Measurements from ENCODE around the gene MGST2. TPM values are rescaled to one million over a fixed set of nuclear protein-coding genes. Genes with fewer than 3 reads are reported as not detected.

The MGST2 gene
- polyA plus RNA-seq, 3 donors, result 41.7 to 221 (median 153) TPM

GRCh38 chr4:139682309-139682708, 16.7 kb downstream of the MGST2 start:
- Mint-ChIP-seq H3K4me1 (peaks cover 42% of the 10 kb centered on the region), H3K27ac (peak overlapping the region in 6 of 7 donors; percentile 35 to 81 (median 74)), H3K36me3 (peaks cover 65 to 77% of the 10 kb centered on the region in 2 donors), H3K27me3 (ENCODE audit: low read depth in 3 of 3) (peaks cover 0 to 3% (median 0%) of the 10 kb centered on the region in 3 donors), H3K4me3 (no peak overlapping the region), H3K9me3 (peaks cover 0 to 3% (median 0%) of the 10 kb centered on the region in 7 donors)
- peaks cover 22 to 65% of the 10 kb centered on the region in 2 donors for H3K36me3 ChIP-seq (replicated peaks in 1 of 2; ENCODE audit: control insufficient read depth in 1 of 2, insufficient read depth in 2 of 2, low read length in 2 of 2)
- TF ChIP-seq CTCF (IDR thresholded peaks at IDR 0.05), result no peak
- no peaks in the 10 kb centered on the region for H4K20me1 ChIP-seq (ENCODE audit: insufficient read depth, low read length)
- intact Hi-C loops (cut with micrococcal nuclease), result no loop called here
- peaks cover 83% of the 10 kb centered on the region for H3K79me2 ChIP-seq (ENCODE audit: insufficient read depth, low read length)
- no peaks in the 10 kb centered on the region for H3K27me3 ChIP-seq (ENCODE audit: control insufficient read depth in 2 of 2, insufficient read depth in 2 of 2, low read length in 2 of 2)
- H3K4me3 ChIP-seq (replicated peaks in 1 of 3; ENCODE audit: low read depth in 2 of 3, low read length in 3 of 3), result no peak overlapping the region
- no peak for DNase-seq
- H2AFZ ChIP-seq (ENCODE audit: insufficient read depth, low read depth, low read length, poor library complexity, severe bottlenecking), result no peak overlapping the region
- H3K9me3 ChIP-seq (replicated peaks in 1 of 2; ENCODE audit: control insufficient read depth in 1 of 2, insufficient read depth in 1 of 2, low read length in 2 of 2), result no peaks in the 10 kb centered on the region
- H3K4me1 ChIP-seq (ENCODE audit: control insufficient read depth in 1 of 2, insufficient read depth in 2 of 2, low read length in 2 of 2), result peaks cover 18 to 25% of the 10 kb centered on the region in 2 donors
- H3K27ac ChIP-seq (ENCODE audit: low read depth in 1 of 2, low read length in 2 of 2), result peak overlapping the region in 1 of 2 donors; percentile 58
- 100% methylated on average over 1 of the region's 2 CpGs for WGBS (ENCODE audit: insufficient coverage)
- no peak overlapping the region for H3K9ac ChIP-seq (ENCODE audit: insufficient read depth, low read length, poor library complexity, severe bottlenecking)
- H3K4me2 ChIP-seq (replicated peaks; ENCODE audit: extremely low read depth, low read length, poor library complexity, severe bottlenecking), result peak overlapping the region; percentile 42

- Histone ChIP-seq H2AFZ (ENCODE audit: insufficient read depth, low read depth, low read length, poor library complexity, severe bottlenecking) (peak overlapping the region; percentile 26), H3K27me3 (ENCODE audit: control insufficient read depth in 2 of 2, insufficient read depth in 2 of 2, low read length in 2 of 2) (no peaks in the 10 kb centered on the region), H3K4me3 (replicated peaks in 1 of 3; ENCODE audit: low read depth in 2 of 3, low read length in 3 of 3) (peak overlapping the region in 1 of 3 experiments; percentile 35), H4K20me1 (ENCODE audit: insufficient read depth, low read length) (no peaks in the 10 kb centered on the region), H3K27ac (ENCODE audit: low read depth in 1 of 2, low read length in 2 of 2) (peak overlapping the region; percentile 15 to 58), H3K4me2 (replicated peaks; ENCODE audit: extremely low read depth, low read length, poor library complexity, severe bottlenecking) (peak overlapping the region; percentile 42), H3K36me3 (replicated peaks in 1 of 2; ENCODE audit: control insufficient read depth in 1 of 2, insufficient read depth in 2 of 2, low read length in 2 of 2) (peaks cover 22 to 64% of the 10 kb centered on the region in 2 donors), H3K9me3 (replicated peaks in 1 of 2; ENCODE audit: control insufficient read depth in 1 of 2, insufficient read depth in 1 of 2, low read length in 2 of 2) (no peaks in the 10 kb centered on the region), H3K4me1 (ENCODE audit: control insufficient read depth in 1 of 2, insufficient read depth in 2 of 2, low read length in 2 of 2) (peaks cover 22 to 29% of the 10 kb centered on the region in 2 donors), H3K9ac (ENCODE audit: insufficient read depth, low read length, poor library complexity, severe bottlenecking) (no peak overlapping the region), H3K79me2 (ENCODE audit: insufficient read depth, low read length) (peaks cover 82% of the 10 kb centered on the region)
- no peak for TF ChIP-seq CTCF (IDR thresholded peaks at IDR 0.05)
- Mint-ChIP-seq H3K27ac (peak overlapping the region in 6 of 7 donors; percentile 35 to 81 (median 72)), H3K27me3 (ENCODE audit: low read depth in 3 of 3) (peaks cover 0 to 3% (median 0%) of the 10 kb centered on the region in 3 donors), H3K36me3 (peaks cover 65 to 73% of the 10 kb centered on the region in 2 donors), H3K4me1 (peaks cover 46% of the 10 kb centered on the region), H3K9me3 (peaks cover 0 to 3% (median 0%) of the 10 kb centered on the region in 7 donors), H3K4me3 (peak overlapping the region in 1 of 2 donors; percentile 14)
- WGBS (ENCODE audit: insufficient coverage), result 71% methylated on average over 1 of the region's 6 CpGs
- intact Hi-C loops (cut with micrococcal nuclease), result no loop called here
- DNase-seq, result no peak
These were observed 17.1 kb downstream of the MGST2 start for GRCh38 chr4:139682741-139683151.

Measured in CD14-positive monocyte (primary cell).